ENCODE results near the gene CAMK2B. TPM values are rescaled to one million over a fixed set of nuclear protein-coding genes. Genes with fewer than 3 reads are reported as not detected.

The CAMK2B gene
- total RNA-seq, 1 donor from 2014 or later = not detected

- DNase-seq (ENCODE audit: low read depth) = no peak
- H3K4me3 ChIP-seq (ENCODE audit: low read depth, low read length) = no peak overlapping the region
- FAIRE-seq = no peak
Measured at GRCh38 chr7:44225566-44226395, 99.6 kb downstream of the CAMK2B start.

GRCh38 chr7:44224974-44225565, 100.3 kb downstream of the CAMK2B start:
- TF ChIP-seq, protein P1, sequence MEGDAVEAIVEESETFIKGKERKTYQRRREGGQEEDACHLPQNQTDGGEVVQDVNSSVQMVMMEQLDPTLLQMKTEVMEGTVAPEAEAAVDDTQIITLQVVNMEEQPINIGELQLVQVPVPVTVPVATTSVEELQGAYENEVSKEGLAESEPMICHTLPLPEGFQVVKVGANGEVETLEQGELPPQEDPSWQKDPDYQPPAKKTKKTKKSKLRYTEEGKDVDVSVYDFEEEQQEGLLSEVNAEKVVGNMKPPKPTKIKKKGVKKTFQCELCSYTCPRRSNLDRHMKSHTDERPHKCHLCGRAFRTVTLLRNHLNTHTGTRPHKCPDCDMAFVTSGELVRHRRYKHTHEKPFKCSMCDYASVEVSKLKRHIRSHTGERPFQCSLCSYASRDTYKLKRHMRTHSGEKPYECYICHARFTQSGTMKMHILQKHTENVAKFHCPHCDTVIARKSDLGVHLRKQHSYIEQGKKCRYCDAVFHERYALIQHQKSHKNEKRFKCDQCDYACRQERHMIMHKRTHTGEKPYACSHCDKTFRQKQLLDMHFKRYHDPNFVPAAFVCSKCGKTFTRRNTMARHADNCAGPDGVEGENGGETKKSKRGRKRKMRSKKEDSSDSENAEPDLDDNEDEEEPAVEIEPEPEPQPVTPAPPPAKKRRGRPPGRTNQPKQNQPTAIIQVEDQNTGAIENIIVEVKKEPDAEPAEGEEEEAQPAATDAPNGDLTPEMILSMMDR (IDR thresholded peaks at IDR 0.05; ENCODE audit: insufficient read depth, low read length, severe bottlenecking) = no peak
- Histone ChIP-seq H3K36me3 (ENCODE audit: control insufficient read depth, insufficient read depth, low read length) (no peaks in the 10 kb centered on the region), H3K27me3 (ENCODE audit: control insufficient read depth, insufficient read depth, low read length) (no peaks in the 10 kb centered on the region), H3K4me3 (ENCODE audit: low read depth, low read length) (no peak overlapping the region)
- DNase-seq (ENCODE audit: low read depth) (no peak), FAIRE-seq (no peak)

More at GRCh38 chr7:44225566-44226395, 99.6 kb downstream of the CAMK2B start:
- Histone ChIP-seq H3K27me3 (ENCODE audit: control insufficient read depth, insufficient read depth, low read length) (no peaks in the 10 kb centered on the region), H3K36me3 (ENCODE audit: control insufficient read depth, insufficient read depth, low read length) (no peaks in the 10 kb centered on the region)
- TF ChIP-seq, protein P1 (IDR thresholded peaks at IDR 0.05; ENCODE audit: insufficient read depth, low read length, severe bottlenecking) = no peak

DNA sequence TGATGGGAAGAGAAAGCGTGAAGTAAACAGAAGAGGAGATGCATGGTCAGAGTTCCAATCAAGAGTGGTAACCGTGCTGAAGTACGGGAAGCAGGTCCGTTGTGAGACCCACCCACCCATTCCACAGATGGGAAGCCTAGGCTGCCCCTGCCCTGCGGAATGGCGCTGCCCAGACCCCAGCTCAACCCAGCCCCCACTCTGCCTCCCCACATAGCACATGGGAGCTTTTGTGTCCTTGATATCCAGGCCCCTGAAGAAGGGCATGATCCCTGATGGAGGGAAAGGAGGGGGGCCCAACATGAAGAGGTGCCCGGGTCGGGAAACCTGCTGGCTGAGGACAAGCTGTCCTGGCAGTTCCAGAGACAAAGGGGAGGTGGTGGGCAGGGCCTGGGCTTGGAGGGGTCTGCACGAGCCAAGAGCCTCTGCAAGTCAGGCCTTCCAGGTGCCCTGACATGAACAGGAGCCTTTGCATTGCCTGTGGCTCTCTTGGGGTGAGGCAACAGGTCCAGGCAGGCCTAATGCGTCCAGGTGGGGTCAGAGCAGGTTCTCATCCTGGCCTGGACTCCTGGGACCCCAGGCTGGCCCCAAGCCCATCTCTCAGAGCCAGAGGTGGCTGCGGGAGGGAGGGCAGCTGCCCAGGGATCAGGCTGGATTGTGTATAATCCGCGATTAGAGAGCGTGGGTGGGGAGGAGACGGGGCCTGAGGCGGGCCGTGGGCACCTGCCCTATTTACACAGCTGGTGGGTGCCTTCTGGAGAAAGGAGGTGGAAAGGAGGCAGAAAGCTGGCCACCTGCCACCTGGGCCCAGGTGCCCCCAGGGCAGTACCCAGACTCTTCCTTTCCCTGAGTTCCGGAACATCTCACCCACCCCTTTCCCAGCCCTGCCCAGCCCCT, 101.1 kb downstream of the CAMK2B start:
- TF ChIP-seq, protein P1 (IDR thresholded peaks at IDR 0.05; ENCODE audit: insufficient read depth, low read length, severe bottlenecking) = no peak
- Histone ChIP-seq H3K4me3 (ENCODE audit: low read depth, low read length) (no peak overlapping the region), H3K36me3 (ENCODE audit: control insufficient read depth, insufficient read depth, low read length) (no peaks in the 10 kb centered on the region), H3K27me3 (ENCODE audit: control insufficient read depth, insufficient read depth, low read length) (no peaks in the 10 kb centered on the region)
- DNase-seq (ENCODE audit: low read depth) (peak; percentile 21), FAIRE-seq (peak; percentile 55)

GRCh38 chr7:44223362-44224079, 101.9 kb downstream of the CAMK2B start:
- DNase-seq (ENCODE audit: low read depth) (no peak), FAIRE-seq (no peak)
- Histone ChIP-seq H3K36me3 (ENCODE audit: control insufficient read depth, insufficient read depth, low read length) (no peaks in the 10 kb centered on the region), H3K27me3 (ENCODE audit: control insufficient read depth, insufficient read depth, low read length) (no peaks in the 10 kb centered on the region), H3K4me3 (ENCODE audit: low read depth, low read length) (no peak overlapping the region)
- TF ChIP-seq, protein P1 (IDR thresholded peaks at IDR 0.05; ENCODE audit: insufficient read depth, low read length, severe bottlenecking) = no peak

DNA sequence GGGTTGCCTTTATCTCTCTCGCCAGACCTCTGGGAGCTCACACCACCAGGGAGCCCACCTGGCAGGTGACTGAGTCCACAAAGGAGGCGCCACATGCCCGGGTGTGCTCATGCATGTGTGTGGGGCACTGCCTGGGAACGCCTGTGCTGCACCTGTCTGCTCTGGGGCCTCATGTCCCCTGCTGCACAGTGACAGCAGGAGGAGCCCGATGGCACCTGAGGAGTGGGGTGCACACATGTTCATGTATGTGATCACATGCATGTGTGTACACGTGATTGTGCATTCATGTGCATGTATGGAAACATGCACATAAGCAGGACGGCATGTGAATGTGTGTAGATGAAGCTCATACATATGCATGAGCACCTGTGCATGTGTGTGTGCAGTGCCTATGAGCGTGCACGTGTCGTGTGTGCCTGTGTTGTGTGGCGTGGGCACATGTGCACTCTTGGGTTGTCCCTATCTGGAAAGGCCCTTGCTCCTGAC, 102.6 kb downstream of the CAMK2B start:
- TF ChIP-seq, protein P1 (IDR thresholded peaks at IDR 0.05; ENCODE audit: insufficient read depth, low read length, severe bottlenecking) = no peak
- H3K4me3 ChIP-seq (ENCODE audit: low read depth, low read length) = no peak overlapping the region
- H3K27me3 ChIP-seq (ENCODE audit: control insufficient read depth, insufficient read depth, low read length) = no peaks in the 10 kb centered on the region
- no peak for DNase-seq (ENCODE audit: low read depth)
- no peaks in the 10 kb centered on the region for H3K36me3 ChIP-seq (ENCODE audit: control insufficient read depth, insufficient read depth, low read length)
- FAIRE-seq = peak; percentile 89
